A673 (cell line): ENCODE measurements around the gene LARGE1.

Source experiments
- EZH2 ChIP-seq: fragments of 200-600 bp; sonication (generic); IDR thresholded peaks from 2 replicates; pipeline ENCODE4 v1.6.1; 2017; ENCODE audit warnings: borderline replicate concordance, low read depth, mild to moderate bottlenecking, mixed read lengths, antibody characterized with exemption, low read length; ENCODE audit not compliant: poor library complexity, severe bottlenecking
- TF ChIP-seq, protein P1 (sequence below): fragments of 300-800, 200-600 bp; sonication (generic); conservative IDR thresholded peaks from 2 replicates; pipeline ENCODE4 v1.5.1; 2017; ENCODE audit warnings: low read depth, mild to moderate bottlenecking, antibody characterized with exemption, low read length, moderate library complexity, mixed read lengths

DNA sequence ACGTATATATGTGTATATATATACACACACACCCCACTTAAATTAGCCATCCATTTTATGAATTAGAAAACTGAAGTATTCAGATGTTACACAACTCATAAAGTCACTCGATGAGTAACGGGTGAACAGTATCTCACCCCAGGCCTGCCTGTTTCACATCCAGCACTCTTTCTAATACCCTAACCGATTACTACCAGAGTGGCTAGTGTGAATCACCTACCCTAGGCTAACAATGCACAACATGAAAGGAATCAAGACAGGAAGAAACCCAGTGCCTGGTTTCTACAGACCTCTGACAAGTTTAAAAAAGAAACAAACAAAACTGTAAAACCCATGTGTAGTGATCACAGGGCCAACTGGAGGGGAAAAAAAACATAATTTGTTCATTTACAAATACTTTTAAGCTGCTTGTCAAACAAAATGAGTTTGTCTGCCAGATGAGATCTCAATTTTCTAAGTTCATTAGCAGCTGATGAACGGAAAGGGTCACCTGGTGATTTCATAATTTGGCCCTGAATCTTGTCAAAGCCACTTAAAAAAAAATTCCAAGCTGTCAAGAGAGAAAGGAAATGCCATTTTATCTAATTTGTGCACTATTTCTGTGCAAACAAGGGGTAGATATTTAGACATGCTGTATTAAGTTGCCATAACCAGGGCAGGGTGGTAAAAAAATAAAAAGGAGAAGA, 134.8 kb downstream of the LARGE1 start:
- TF ChIP-seq, protein P1, sequence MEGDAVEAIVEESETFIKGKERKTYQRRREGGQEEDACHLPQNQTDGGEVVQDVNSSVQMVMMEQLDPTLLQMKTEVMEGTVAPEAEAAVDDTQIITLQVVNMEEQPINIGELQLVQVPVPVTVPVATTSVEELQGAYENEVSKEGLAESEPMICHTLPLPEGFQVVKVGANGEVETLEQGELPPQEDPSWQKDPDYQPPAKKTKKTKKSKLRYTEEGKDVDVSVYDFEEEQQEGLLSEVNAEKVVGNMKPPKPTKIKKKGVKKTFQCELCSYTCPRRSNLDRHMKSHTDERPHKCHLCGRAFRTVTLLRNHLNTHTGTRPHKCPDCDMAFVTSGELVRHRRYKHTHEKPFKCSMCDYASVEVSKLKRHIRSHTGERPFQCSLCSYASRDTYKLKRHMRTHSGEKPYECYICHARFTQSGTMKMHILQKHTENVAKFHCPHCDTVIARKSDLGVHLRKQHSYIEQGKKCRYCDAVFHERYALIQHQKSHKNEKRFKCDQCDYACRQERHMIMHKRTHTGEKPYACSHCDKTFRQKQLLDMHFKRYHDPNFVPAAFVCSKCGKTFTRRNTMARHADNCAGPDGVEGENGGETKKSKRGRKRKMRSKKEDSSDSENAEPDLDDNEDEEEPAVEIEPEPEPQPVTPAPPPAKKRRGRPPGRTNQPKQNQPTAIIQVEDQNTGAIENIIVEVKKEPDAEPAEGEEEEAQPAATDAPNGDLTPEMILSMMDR, result no peak
- TF ChIP-seq EZH2, result no peak
